Stimulated activated CD4-positive, alpha-beta T cell treated with anti-CD3 and anti-CD28 coated beads, Interleukin-15, amount 100 ng/mL, for 48 hours (primary cell): ENCODE data around the gene ITPR3.

Experiments
- DNase-seq, 2 donors: peaks; one replicate each; pipeline ENCODE4 v3.0.0-alpha.2; 2020; ENCODE audit warnings: low read depth in 2 of 2

ITPR3 gene

DNA sequence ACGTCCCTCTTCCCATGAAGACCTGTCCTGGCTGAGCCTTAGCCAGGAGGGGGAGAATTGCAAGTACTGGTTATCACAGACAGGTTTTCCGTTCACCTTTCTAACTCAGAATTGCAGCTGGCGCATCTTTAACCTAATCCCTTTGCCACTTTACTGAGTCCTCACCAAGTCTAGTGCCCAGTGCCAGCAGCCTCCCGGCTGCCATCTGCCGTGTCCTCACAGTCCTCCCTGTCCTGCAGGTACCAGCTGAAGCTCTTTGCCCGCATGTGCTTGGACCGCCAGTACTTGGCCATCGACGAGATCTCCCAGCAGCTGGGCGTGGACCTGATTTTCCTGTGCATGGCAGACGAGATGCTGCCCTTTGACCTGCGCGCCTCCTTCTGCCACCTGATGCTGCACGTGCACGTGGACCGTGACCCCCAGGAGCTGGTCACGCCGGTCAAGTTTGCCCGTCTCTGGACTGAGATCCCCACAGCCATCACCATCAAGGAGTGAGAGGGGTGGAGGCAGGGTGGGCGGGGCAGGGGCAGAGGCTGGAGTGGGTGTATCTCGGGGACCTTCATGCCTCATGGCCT, 49.1 kb downstream of the ITPR3 start:
- no peak for DNase-seq

DNA sequence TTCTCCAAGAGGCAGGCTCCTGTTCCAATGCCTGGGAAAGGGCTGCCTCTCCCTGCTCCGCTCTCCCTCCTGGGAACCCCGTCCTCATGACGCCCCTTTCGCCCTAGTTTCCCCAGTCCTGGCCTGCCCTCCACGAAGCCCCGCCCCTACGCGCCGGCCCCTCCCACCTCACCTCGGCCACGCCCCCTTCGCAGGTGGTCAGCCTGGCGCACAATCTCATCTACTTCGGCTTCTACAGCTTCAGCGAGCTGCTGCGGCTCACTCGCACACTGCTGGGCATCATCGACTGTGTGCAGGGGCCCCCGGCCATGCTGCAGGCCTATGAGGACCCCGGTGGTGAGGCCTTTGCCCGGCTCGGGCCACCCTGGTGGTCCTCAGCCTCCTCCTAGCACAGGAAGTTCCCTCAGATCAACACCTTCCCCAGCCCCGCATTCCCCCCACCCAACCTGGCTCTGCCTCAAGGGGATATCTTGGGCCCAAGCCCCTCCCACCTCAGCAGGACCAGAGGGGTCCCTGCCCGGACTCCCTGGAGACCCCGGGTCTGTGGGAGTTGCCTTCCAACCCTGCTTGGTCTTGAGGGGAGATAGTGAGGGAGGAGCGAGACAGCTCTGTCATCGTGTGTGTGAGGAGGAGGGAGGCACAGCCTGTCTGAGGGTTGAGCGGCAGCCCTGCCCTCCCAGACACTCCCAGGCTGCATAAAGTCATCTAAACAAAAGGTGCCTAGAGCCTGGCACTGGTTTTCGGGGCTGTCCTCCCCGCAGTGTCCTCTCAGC, 50.0 kb downstream of the ITPR3 start:
- DNase-seq = no peak

DNA sequence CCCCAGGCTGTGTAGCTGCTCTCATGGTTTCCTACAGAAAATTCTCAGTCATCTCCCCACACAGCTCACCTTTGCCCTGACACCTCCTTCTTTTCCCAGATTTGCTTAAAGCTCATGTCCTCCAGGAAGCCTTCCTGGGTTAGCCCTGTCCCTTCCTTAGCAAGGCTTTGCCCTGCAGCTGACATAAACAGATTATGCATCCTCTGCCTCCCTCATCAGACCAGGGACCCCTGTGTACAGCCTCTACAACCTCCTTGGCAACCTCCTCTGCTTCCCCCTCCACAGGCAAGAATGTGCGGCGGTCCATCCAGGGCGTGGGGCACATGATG, 50.6 kb downstream of the ITPR3 start:
- DNase-seq = no peak

DNA sequence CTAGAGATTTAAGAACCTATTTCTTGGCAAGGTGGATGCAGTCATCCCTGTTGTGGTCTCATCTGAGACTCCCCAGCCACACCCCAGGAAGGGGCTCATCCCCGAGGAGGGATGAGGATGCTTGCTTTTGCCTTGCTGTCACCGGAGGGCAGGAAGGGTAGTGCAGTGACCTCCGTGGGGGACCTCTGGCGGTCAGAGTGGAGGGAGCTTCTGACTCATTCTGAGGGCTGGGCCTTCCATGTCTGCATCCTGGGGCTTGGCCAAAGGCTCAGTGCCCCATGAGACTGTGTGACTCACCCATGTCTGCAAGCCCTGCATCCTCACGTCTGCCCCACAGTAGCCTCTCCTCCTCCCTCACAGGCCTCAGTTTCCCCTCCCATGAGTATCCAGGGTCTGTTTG, 51.7 kb downstream of the ITPR3 start:
- no peak for DNase-seq

DNA sequence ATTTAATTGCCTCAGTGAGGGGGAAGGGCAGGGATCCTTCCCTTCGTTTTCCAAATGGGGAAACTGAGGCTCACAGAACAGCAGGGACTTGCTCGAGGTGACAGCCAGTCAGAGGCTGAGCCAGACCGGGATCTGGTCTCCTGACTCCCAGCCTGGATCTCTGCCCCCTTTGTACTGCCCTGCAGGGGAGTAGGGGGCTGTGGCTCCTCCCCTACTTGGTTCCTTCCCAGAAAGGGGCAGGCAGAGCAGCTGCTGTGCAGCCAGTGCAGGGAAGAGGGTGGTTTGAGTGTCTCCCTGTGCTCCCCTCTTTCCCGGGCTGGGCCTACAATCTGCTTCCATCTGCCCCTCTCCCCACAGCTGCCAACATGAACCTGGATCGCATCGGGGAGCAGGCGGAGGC, 52.7 kb downstream of the ITPR3 start:
- DNase-seq = no peak

DNA sequence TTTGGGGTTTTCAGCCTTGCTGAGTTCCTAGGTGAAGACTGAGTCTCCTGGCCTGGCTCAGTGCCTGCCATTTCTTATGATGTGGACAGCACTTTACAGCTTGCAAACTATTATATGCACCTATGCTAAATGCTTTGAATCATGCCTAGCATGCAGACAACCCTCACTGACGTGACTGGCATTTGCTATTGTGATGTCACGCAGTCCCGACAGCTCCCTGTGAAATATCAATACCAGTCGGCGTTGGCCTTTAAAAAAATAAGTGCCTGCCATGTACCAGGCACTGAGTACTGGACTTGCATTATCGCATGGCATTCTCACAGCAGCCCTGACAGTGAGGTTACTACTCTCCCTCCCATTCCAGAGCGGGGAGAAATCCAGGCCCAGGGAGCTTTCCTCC, 54.8 kb downstream of the ITPR3 start:
- no peak for DNase-seq

DNA sequence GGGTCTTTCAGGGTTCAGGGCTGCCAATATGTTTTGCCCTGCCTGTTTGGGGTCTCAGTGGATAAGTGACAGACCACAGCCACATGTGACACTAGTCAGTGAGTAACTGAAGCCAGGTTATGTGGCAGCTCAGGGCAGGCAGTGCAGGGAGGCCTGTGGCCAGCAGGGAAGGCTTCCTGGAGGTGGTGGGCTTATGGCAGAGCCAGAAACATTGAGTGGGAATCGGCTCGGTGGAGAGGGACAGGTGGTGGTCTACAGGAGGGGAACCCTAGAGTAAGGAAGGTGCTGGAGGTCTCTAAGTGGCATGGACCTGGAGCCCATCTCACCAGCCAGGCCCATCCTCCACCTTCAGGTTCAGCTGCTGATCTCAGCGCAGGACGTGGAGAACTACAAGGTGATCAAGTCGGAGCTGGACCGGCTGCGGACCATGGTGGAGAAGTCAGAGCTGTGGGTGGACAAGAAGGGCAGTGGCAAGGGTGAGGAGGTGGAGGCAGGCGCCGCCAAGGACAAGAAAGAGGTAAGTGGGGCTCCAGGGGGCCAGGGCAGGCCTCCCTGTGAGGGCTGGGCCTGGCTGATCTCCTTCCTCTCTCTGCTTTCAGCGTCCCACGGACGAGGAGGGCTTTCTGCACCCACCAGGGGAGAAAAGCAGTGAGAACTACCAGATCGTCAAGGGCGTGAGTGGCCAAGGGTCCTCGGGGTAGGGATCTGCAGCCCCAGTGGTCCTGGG, 55.5 kb downstream of the ITPR3 start:
- DNase-seq = no peak

DNA sequence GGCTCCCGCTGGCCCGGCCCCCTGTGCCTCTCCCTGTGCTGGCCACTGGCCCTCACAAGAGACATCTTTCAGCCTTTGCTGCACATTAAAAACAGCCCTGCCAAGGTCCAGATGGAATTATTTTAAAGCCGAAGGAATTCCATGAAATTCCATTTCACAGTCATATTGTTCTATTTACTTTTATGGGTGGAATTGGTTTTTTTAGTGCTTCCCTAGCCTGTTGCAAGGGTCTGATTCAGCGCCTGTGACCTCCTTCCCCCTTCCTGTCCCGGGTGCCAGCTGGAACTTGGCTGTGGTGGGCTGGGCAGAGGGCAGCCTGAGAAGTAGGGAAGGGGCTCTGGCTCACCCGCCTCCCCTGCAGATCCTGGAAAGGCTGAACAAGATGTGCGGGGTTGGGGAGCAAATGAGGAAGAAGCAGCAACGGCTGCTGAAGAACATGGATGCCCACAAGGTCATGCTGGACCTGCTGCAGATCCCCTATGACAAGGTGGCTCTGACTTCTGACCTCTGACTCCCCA, 56.1 kb downstream of the ITPR3 start:
- no peak for DNase-seq

DNA sequence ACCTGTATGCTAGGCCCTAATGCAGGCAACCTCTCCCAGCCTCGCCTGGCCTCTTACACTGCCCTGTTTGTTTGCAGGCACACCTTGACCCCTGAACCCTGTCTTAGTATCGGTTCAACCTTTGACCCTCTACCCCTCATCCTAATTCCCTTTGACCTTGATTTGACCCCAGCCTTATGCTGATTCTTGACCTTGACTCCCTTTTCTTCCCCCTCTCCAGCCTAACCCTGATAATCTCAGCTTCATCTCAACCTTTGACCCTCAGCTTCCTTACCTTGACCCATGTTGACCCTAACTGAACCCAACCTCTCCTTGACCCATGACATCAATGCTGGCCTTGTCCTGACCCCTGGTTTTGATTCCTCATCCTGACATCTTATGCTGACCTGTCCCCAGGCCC, 56.6 kb downstream of the ITPR3 start:
- DNase-seq = no peak

DNA sequence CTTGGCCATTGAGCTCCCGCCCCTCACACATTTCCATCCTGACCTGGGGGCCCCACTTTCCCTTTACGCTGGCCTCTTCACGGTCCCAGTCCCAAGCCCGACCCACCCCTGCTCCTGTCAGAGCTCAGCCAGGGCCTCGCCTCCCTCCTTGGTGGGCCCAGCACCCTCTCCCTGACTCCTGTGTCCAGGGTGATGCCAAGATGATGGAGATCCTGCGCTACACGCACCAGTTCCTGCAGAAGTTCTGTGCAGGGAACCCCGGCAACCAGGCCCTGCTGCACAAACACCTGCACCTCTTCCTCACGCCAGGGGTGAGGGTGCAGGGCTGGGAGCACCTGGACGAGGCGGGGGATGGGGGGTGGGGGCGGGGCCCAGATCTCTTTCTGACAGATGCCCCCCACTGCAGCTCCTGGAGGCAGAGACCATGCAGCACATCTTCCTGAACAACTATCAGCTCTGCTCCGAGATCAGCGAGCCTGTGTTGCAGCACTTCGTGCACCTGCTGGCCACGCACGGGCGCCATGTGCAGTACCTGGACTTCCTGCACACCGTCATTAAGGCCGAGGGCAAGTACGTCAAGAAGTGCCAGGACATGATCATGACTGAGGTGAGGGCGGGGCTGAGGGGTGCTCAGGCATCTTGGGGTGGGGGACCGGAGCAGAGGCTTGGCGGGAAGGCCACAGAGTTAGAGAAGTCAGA, 57.3 kb downstream of the ITPR3 start:
- DNase-seq = no peak

DNA sequence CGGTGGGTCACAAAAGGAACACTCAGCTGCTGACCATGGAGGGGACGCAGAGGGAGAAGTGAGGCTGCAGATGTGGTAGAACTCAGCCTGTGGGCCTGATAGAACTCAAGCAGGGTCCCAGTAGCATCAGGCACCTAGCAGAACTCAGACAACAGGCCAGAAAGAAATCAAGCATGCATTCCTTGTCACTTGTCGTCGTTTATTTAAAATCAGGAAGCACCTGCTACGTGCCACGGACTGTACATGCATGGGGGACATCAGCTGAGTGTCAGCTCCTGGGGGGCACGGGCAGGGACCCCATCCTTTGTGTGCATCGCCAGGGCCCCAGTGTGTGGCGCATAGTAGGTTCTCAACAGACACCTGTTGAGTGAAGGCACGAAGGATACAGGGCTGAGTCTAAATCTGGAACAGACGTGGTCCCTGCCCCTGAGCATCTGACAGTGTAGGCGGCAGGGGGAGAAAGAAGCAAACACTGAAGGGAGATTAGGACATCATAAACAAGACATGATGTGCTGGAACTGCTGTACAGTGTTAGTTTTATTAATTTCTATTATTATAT, 57.9 kb downstream of the ITPR3 start:
- no peak for DNase-seq

DNA sequence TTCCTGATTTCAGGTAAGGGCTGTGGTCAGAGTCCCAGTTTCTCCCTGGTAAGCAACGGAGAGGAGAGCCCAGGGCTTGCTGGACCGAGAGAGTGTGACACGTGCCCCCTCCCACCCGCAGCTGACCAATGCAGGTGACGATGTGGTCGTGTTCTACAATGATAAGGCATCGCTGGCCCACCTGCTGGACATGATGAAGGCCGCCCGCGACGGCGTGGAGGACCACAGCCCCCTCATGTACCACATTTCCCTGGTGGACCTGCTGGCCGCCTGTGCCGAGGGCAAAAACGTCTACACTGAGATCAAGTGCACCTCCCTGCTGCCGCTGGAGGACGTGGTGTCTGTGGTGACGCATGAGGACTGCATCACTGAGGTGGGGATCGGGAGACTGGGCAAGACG, 58.6 kb downstream of the ITPR3 start:
- DNase-seq = no peak

DNA sequence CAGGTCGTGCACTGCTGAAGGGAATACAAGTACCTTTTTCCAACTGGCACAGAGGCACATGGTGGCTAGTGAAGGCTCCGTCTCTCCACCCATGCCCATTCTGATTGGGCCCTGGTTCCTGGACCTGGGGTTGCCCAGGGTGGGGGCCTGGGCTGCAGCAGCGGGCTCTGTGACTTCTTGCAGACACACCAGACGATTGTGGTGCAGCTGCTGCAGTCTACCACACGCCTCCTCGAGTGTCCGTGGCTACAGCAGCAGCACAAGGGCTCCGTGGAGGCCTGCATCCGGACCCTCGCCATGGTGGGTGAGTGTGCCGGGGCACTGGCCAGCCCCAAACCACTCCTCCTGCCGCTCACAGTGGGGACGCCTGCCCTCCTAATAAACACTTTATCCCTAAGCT, 61.2 kb downstream of the ITPR3 start:
- no peak for DNase-seq

DNA sequence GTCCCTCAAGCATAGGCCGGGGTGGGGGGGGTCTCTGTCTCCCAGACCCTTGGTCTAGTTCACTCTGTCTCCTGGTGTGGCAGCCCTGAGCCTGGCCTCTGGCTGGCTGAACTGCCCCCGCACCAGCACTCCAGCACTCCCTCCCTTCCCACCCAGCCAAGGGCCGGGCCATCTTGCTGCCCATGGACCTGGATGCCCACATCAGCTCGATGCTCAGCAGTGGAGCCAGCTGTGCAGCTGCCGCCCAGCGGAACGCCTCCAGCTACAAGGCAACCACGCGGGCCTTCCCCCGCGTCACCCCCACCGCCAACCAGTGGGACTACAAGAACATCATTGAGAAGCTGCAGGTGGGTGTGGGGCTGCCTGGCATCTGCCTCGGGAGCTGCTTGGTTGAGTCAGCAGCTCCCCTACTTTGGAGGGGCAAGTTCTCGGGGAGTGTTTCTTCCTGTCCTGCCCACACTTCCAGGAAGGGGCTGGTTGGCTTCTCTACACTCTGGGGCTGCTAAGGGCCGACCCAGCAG, 62.0 kb downstream of the ITPR3 start:
- DNase-seq = no peak

DNA sequence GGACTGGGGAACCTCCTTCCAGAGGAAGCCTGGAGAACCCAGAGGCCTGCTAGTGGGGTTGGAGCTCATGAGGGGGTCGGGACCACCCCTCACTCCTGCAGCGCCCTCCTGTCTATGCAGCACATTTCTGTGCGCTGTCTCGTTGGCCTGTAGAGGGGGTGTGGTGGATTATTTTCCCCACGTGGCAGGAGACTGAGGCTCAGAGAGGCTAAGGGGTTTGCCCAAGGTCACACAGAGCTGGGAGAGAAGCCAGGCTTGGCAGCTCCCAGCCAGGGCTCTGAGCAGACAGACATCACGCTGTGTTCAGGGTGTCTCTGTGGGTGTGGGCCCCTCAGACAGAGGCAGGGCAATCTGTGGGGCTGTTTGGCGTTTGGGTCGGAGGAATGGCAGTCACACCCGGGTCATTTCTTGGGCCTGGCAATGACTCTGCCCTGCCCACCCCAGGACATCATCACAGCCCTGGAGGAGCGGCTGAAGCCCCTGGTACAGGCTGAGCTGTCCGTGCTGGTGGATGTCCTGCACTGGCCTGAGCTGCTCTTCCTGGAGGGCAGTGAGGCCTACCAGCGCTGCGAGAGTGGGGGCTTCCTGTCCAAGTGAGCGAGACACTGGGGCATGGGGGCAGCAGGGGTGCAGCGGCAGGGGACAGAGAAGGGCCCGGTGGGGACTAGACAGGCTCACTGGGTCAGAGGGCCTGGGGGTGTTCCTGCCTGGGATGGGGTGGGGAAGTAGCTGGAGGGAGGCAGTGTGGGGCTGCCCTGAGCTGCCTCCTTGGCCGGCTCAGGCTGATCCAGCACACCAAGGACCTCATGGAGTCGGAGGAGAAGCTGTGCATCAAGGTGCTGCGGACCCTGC, 62.7 kb downstream of the ITPR3 start:
- no peak for DNase-seq

DNA sequence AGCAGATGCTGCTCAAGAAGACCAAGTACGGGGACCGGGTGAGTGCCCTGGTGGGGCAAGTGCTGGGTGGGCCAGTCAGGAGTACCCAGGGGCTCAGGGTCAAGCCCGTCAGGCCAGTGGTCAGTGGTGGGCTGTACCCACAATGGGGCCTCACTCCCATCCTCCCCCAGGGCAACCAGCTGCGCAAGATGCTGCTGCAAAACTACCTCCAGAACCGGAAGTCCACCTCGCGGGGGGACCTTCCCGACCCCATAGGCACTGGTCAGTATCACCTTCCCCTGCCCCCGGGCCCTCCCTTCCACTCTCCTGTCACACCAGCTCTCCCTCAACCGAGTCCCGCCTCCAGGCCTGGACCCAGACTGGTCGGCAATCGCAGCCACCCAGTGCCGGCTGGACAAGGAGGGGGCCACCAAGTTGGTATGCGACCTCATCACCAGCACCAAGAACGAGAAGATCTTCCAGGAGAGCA, 63.3 kb downstream of the ITPR3 start:
- DNase-seq = no peak

DNA sequence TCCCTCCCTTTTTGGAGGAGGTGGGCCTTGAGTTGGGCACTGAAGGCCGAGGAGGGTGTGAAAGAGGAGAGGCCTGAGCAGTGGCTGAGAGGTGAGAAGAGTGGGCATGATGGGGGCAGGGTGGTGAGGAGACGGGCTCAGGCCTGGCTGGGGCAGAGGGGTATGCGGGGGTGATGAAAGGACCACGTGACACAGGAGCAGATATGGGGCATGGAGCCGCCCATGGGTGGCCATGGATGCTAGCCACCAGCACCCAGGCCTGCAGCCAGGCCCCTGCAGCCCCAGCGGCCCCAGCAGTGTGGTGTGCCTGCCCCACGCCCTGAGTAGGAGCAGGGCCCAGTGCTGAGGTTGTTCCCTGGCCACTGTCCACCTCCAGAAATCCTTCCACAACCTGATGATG, 63.9 kb downstream of the ITPR3 start:
- no peak for DNase-seq

DNA sequence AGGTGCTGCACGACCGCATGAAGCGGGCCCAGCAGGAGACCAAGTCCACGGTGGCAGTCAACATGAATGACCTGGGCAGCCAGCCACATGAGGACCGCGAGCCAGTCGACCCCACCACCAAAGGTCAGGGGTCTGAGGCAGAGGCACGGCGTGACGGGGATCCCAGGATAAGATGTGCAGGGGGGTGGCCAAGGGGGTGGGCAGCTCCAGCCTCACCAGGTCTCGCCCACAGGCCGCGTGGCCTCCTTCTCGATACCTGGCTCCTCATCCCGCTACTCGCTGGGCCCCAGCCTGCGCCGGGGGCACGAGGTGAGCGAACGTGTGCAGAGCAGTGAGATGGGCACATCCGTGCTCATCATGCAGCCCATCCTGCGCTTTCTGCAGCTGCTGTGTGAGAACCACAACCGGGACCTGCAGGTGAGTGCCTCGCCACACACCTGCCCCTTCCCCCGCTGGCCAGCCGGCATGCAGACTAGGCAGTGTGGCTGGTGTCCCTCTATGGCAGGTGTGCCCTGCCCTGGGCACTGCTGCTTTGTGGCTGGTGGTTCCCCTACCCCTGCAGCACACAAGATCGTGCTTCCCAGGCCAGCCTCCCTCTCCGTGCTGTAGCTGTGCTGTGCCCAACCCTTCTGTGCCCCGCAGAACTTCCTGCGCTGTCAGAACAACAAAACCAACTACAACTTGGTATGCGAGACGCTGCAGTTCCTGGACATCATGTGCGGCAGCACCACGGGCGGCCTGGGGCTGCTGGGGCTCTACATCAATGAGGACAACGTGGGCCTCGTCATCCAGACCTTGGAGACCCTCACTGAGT, 64.5 kb downstream of the ITPR3 start:
- no peak for DNase-seq

DNA sequence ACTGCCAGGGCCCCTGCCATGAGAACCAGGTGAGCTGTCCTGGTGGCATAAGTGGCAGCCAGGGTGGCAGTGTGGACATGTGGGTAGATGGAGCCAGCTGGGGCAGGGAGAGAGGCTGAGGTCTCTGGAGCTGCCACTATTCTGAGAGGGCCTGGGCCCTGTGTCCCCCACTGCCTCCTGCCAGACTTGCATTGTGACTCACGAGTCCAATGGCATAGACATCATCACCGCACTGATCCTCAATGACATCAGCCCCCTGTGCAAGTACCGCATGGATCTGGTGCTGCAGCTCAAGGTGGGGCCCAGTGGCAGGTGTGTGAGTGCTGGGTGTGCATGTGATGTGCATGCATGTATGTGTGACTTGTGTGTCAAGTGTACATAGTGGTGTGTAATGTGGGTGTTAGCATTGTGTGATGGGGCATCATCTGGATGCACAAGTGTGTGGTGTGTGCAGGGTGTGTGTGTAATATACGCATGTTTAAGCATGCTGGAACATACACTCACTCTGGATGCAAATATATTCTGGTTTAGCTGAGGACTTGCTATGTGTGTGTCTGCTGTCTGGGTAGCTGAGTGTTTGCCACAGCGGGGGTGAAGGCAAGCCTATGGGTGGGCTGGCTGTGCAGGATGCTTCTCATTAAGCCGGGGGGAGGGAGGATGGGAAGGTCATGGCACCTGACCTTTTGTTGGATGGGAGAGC, 65.3 kb downstream of the ITPR3 start:
- DNase-seq = no peak
